ENCODE measurements around the gene NDUFS8. TPM values are rescaled to one million over a fixed set of nuclear protein-coding genes. Genes with fewer than 3 reads are reported as not detected.
A peak's percentile ranks its signal among the peaks of the same experiment; 100 is the strongest.

Gene NDUFS8
- total and polyA plus RNA-seq, 2 of the 13 experiments (the other 11 are each of a cell fraction or from before 2014, with no cell fraction given) = 96.7 to 158 TPM

GRCh38 chr11:68053981-68054812, 23.7 kb downstream of the NDUFS8 start (continued):
- TF ChIP-seq ZNF83 (CRISPR knock-in tag; IDR thresholded peaks at IDR 0.05; ENCODE audit: borderline replicate concordance) (no peak), PAXIP1 (CRISPR knock-in tag; conservative IDR thresholded peaks at IDR 0.05) (no peak), MAX (IDR thresholded peaks at IDR 0.05) (0 out of 2 replicates have a peak, but pooled peaks have one; percentile 8), ARHGAP35 (CRISPR knock-in tag; IDR thresholded peaks at IDR 0.05; ENCODE audit: borderline replicate concordance) (no peak), ZNF138 (CRISPR knock-in tag; IDR thresholded peaks at IDR 0.05; ENCODE audit: low read depth) (no peak), REPIN1 (CRISPR knock-in tag; IDR thresholded peaks at IDR 0.05; ENCODE audit: borderline replicate concordance, low read depth) (no peak), PAF1 (CRISPR knock-in tag; IDR thresholded peaks at IDR 0.05) (0 out of 2 replicates have a peak, but pooled peaks have one; percentile 41), POLR2G (IDR thresholded peaks at IDR 0.05; ENCODE audit: low read depth, low read length) (peak; percentile 52; the same call in 1 of the 2 replicates), ZNF569 (CRISPR knock-in tag; IDR thresholded peaks at IDR 0.05; ENCODE audit: borderline replicate concordance) (no peak), MIER3 (CRISPR knock-in tag; IDR thresholded peaks at IDR 0.05; ENCODE audit: borderline replicate concordance) (no peak), ZNF281 (CRISPR knock-in tag; IDR thresholded peaks at IDR 0.05; ENCODE audit: borderline replicate concordance) (no peak), HOXA7 (CRISPR knock-in tag; IDR thresholded peaks at IDR 0.05) (no peak), ZFP90 (CRISPR knock-in tag; IDR thresholded peaks at IDR 0.05; ENCODE audit: borderline replicate concordance) (no peak)
